Hepatocyte (in vitro differentiated cells): ENCODE data around the gene CPB2. TPM values are rescaled to one million over a fixed set of nuclear protein-coding genes. Genes with fewer than 3 reads are reported as not detected.

Source experiments
- DNase-seq: peaks from one replicate; pipeline ENCODE4 v3.0.0-alpha.2; 2016; ENCODE audit warnings: low spot score
- H2AFZ ChIP-seq: fragments of 200-600 bp; sonication (generic); 2 replicates; pipeline ENCODE4 v1.6.0; 2016; ENCODE audit warnings: antibody characterized with exemption, mild to moderate bottlenecking
- H3K27ac ChIP-seq: fragments of 200-600 bp; sonication (generic); 2 replicates; pipeline ENCODE4 v1.5.1; 2016; ENCODE audit warnings: mild to moderate bottlenecking
- H3K27me3 ChIP-seq: fragments of 200-600 bp; sonication (generic); 2 replicates; pipeline ENCODE4 v1.6.1; 2016
- H3K36me3 ChIP-seq: fragments of 200-600 bp; sonication (generic); replicated peaks from 2 replicates; pipeline ENCODE4 v1.5.1; 2016; ENCODE audit warnings: low read depth; ENCODE audit not compliant: insufficient read depth
- H3K4me1 ChIP-seq: fragments of 200-600 bp; sonication (generic); 2 replicates; pipeline ENCODE4 v1.5.1; 2016; ENCODE audit warnings: mild to moderate bottlenecking, moderate library complexity; ENCODE audit not compliant: insufficient read depth
- H3K4me2 ChIP-seq: fragments of 200-600 bp; sonication (generic); 2 replicates; pipeline ENCODE4 v1.6.0; 2016
- H3K4me3 ChIP-seq: fragments of 200-600 bp; sonication (generic); 2 replicates; pipeline ENCODE4 v1.5.1; 2016; ENCODE audit warnings: mild to moderate bottlenecking
- H3K79me2 ChIP-seq: fragments of 200-600 bp; sonication (generic); 2 replicates; pipeline ENCODE4 v1.6.0; 2017; ENCODE audit warnings: mild to moderate bottlenecking
- H3K9me2 ChIP-seq: fragments of 200-600 bp; sonication (generic); replicated peaks from 2 replicates; pipeline ENCODE4 v1.6.0; 2017; ENCODE audit warnings: mild to moderate bottlenecking; ENCODE audit not compliant: insufficient read depth
- H3K9me3 ChIP-seq: fragments of 200-600 bp; sonication (generic); 2 replicates; pipeline ENCODE4 v1.5.1; 2016; ENCODE audit warnings: low read depth, mild to moderate bottlenecking
- H4K20me1 ChIP-seq: fragments of 200-600 bp; sonication (generic); 2 replicates; pipeline ENCODE4 v1.6.0; 2016; ENCODE audit warnings: mild to moderate bottlenecking; ENCODE audit not compliant: insufficient read depth, poor library complexity, severe bottlenecking
- CTCF ChIP-seq: fragments of 200-600 bp; sonication (generic); IDR thresholded peaks from 2 replicates; pipeline ENCODE4 v1.5.1; 2016; ENCODE audit warnings: antibody characterized with exemption, mild to moderate bottlenecking; ENCODE audit not compliant: poor library complexity
- EZH2 ChIP-seq: fragments of 200-600 bp; sonication (generic); IDR thresholded peaks from 2 replicates; pipeline ENCODE4 v1.6.1; 2016; ENCODE audit warnings: antibody characterized with exemption, mild to moderate bottlenecking, borderline replicate concordance
- EZH2phosphoT487 ChIP-seq: fragments of 200-600 bp; sonication (generic); IDR thresholded peaks from one replicate; pipeline ENCODE4 v1.6.1; 2018; ENCODE audit warnings: antibody characterized with exemption, mild to moderate bottlenecking, low read depth, moderate library complexity; ENCODE audit not compliant: unreplicated experiment, severe bottlenecking
- WGBS: methylation state at CpG from one replicate; pipeline ENCODE4 v1.1.6; 2016; ENCODE audit warnings: low lambda C conversion rate; ENCODE audit errors: missing lambda C conversion rate; 5-methylcytosine and 5-hydroxymethylcytosine counted together
- polyA plus RNA-seq: library from polyadenylated mRNA; unstranded; fragments of >200 nt; fragmentation: Nextera tagmentation; extraction: Ambion mirVana; gene quantifications from 2 replicates; pipeline ENCODE4 v1.2.1, GENCODE V29; 2016
- total RNA-seq: library from RNA; depleted of rRNA; stranded (reverse); fragments of >200 nt; gene quantifications from 2 replicates; pipeline ENCODE4 v1.2.3, GENCODE V29; 2014

The CPB2 gene
- total and polyA plus RNA-seq, 2 experiments from 2014 or later: 43.3 to 54.6 TPM

- DNase-seq: no peak
- Histone ChIP-seq H3K36me3 (no peaks in the 10 kb centered on the region), H3K4me2 (no peak overlapping the region), H3K27ac (no peak overlapping the region), H3K4me3 (no peak overlapping the region), H4K20me1 (no peaks in the 10 kb centered on the region), H3K79me2 (no peaks in the 10 kb centered on the region), H3K4me1 (no peaks in the 10 kb centered on the region), H3K9me2 (no peaks in the 10 kb centered on the region), H3K27me3 (no peaks in the 10 kb centered on the region), H3K9me3 (no peaks in the 10 kb centered on the region), H2AFZ (no peak overlapping the region)
- no peak for TF ChIP-seq EZH2phosphoT487
- no peak for TF ChIP-seq EZH2
Observed at GRCh38 chr13:46059405-46059804, 45.4 kb downstream of the CPB2 start.

- Histone ChIP-seq H2AFZ (no peak overlapping the region), H3K4me3 (no peak overlapping the region), H3K27me3 (no peaks in the 10 kb centered on the region), H3K9me2 (no peaks in the 10 kb centered on the region), H4K20me1 (no peaks in the 10 kb centered on the region), H3K79me2 (no peaks in the 10 kb centered on the region), H3K4me2 (no peak overlapping the region), H3K9me3 (no peaks in the 10 kb centered on the region), H3K27ac (no peak overlapping the region), H3K4me1 (peaks cover 5% of the 10 kb centered on the region), H3K36me3 (no peaks in the 10 kb centered on the region)
- WGBS: 83% methylated on average over 3 of the region's 3 CpGs
- TF ChIP-seq EZH2phosphoT487: no peak
- TF ChIP-seq CTCF: no peak
- TF ChIP-seq EZH2: no peak
- DNase-seq: no peak
Observed at GRCh38 chr13:46058268-46058667, 46.6 kb downstream of the CPB2 start.

- Histone ChIP-seq H3K4me1 (peaks cover 5% of the 10 kb centered on the region), H3K9me3 (no peaks in the 10 kb centered on the region), H3K4me3 (no peak overlapping the region), H3K4me2 (no peak overlapping the region), H3K36me3 (no peaks in the 10 kb centered on the region), H2AFZ (no peak overlapping the region), H3K27ac (no peak overlapping the region), H4K20me1 (no peaks in the 10 kb centered on the region), H3K79me2 (no peaks in the 10 kb centered on the region), H3K9me2 (no peaks in the 10 kb centered on the region), H3K27me3 (no peaks in the 10 kb centered on the region)
- no peak for DNase-seq
- no peak for TF ChIP-seq EZH2phosphoT487
- WGBS: 66% methylated on average over 5 of the region's 5 CpGs
Observed at GRCh38 chr13:46057256-46058015, 47.4 kb downstream of the CPB2 start.

- Histone ChIP-seq H2AFZ (peak overlapping the region; percentile 70), H3K9me3 (no peaks in the 10 kb centered on the region), H3K4me3 (peak overlapping the region; percentile 44), H3K79me2 (peaks cover 39% of the 10 kb centered on the region), H3K27me3 (no peaks in the 10 kb centered on the region), H3K4me2 (peak overlapping the region; percentile 85), H3K4me1 (peaks cover 13% of the 10 kb centered on the region), H4K20me1 (peaks cover 17% of the 10 kb centered on the region), H3K36me3 (no peaks in the 10 kb centered on the region), H3K27ac (peak overlapping the region; percentile 93), H3K9me2 (no peaks in the 10 kb centered on the region)
- 26% methylated on average over 18 of the region's 18 CpGs for WGBS
- TF ChIP-seq EZH2phosphoT487 (no peak), EZH2 (no peak), CTCF (no peak)
- no peak for DNase-seq
Observed at GRCh38 chr13:46053162-46054012, 51.4 kb downstream of the CPB2 start.
